BJ (cell line): Measurements from ENCODE around the gene B4GALNT1. TPM values are rescaled to one million over a fixed set of nuclear protein-coding genes. Genes with fewer than 3 reads are reported as not detected.

Experiments
- CTCF ChIA-PET: fragments of 350-600 bp; formaldehyde crosslinking; extraction: SDS; loops from one replicate; lab custom pipeline; 2021; ENCODE audit warnings: antibody characterized with exemption, inconsistent platforms; lab: Yijun Ruan, JAX
- POLR2A ChIA-PET: fragments of 300-600 bp; sonication (Branson Sonifier 250); formaldehyde crosslinking; extraction: SDS; loops from one replicate; lab custom pipeline; 2021; ENCODE audit warnings: antibody characterized with exemption; lab: Charles Lee
- DNase-seq: peaks from one replicate; pipeline ENCODE4 v3.0.0-alpha.2; 2011; ENCODE audit warnings: low read depth
- H3K27me3 ChIP-seq: 2 replicates; pipeline ENCODE4 v1.6.0; 2011; ENCODE audit warnings: low read length; ENCODE audit not compliant: control insufficient read depth, insufficient read depth
- H3K36me3 ChIP-seq: 2 replicates; pipeline ENCODE4 v1.5.1; 2011; ENCODE audit warnings: low read length; ENCODE audit not compliant: control insufficient read depth, insufficient read depth
- H3K4me3 ChIP-seq: 2 replicates; pipeline ENCODE4 v1.5.1; 2011; ENCODE audit warnings: low read depth, mild to moderate bottlenecking, control low read depth, low read length
- polyA plus RNA-seq: library from polyadenylated mRNA; depleted of rRNA; stranded (reverse); fragments of >200 nt; gene quantifications from 2 replicates; pipeline ENCODE4 v1.2.3, GENCODE V29; 2011
- TF ChIP-seq, protein P1 (sequence below): IDR thresholded peaks from 2 replicates; pipeline ENCODE4 v1.5.1; 2011; ENCODE audit warnings: low read depth, mild to moderate bottlenecking, control low read depth, inconsistent platforms, low read length, moderate library complexity; ENCODE audit not compliant: insufficient read depth

B4GALNT1 gene
- polyA plus RNA-seq, 1 experiment = 2.7 TPM

DNA sequence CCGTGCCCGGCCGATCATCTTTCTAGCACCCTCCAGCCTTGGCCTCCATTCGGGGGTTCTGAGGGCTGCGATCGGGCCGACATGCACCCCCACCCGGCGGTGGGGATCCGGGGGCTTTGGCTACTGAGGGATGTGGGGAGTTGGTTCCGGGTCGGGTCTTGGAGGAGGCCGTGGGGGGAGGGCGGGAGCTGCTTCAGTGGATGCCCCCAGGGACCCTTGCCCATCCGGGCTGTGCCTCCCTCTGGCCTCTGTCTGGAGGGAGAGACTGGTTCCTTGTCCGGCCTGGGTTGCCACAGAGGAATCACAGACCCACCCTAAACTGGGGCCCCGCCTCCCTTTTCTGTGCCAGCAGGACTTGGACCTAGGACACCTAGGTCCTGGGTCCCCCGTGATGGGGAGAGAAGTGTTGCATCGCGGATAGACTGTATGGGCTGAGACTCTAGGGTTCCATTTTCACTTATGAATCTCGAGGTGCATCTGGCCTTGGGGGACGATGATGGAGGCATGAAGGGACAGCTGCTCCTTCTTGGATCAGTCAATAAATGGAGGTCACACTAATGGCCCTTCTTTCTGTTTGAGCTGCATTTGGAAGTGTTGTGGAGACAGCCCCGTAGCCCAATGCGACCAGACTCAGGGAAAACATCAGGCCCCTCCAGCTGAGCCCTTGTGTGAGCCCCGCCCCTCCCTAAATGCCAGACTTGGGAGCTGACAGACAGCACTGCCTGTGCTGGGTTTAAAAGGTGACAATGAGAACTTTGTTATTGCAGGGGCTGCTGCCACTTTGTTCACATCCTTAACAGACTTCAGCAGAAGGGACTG is 27.8 kb downstream of the B4GALNT1 start:
- ChIA-PET POLR2A (no interaction called here), CTCF (interaction anchor here (1.3 to 4.2 kb wide), 3 partner anchors 9 to 28 kb away, joined by 5 to 21 read pairs (median 7); partner anchors contain the start of gene B4GALNT1)
- Histone ChIP-seq H3K27me3 (no peaks in the 10 kb centered on the region), H3K4me3 (peak overlapping the region; percentile 64), H3K36me3 (peaks cover 9% of the 10 kb centered on the region)
- DNase-seq = no peak
- TF ChIP-seq, protein P1, sequence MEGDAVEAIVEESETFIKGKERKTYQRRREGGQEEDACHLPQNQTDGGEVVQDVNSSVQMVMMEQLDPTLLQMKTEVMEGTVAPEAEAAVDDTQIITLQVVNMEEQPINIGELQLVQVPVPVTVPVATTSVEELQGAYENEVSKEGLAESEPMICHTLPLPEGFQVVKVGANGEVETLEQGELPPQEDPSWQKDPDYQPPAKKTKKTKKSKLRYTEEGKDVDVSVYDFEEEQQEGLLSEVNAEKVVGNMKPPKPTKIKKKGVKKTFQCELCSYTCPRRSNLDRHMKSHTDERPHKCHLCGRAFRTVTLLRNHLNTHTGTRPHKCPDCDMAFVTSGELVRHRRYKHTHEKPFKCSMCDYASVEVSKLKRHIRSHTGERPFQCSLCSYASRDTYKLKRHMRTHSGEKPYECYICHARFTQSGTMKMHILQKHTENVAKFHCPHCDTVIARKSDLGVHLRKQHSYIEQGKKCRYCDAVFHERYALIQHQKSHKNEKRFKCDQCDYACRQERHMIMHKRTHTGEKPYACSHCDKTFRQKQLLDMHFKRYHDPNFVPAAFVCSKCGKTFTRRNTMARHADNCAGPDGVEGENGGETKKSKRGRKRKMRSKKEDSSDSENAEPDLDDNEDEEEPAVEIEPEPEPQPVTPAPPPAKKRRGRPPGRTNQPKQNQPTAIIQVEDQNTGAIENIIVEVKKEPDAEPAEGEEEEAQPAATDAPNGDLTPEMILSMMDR = no peak

GRCh38 chr12:57604454-57604991 is 28.5 kb downstream of the B4GALNT1 start, which contains the start of gene DTX3:
DTX3 (plus strand) TSS chr12:57604824; CDS start chr12:57606518, 1,694 bp downstream.
- ChIA-PET POLR2A (interaction anchor here (1.0 kb wide), 1 partner anchor 122 kb away, joined by 3 read pairs; no protein-coding TSS in a partner anchor), CTCF (interaction anchor here (0.7 to 1.5 kb wide), 3 partner anchors 8 to 21 kb away, joined by 3 to 4 read pairs (median 3); no protein-coding TSS in a partner anchor)
- DNase-seq = no peak
- H3K27me3 ChIP-seq = no peaks in the 10 kb centered on the region
- TF ChIP-seq, protein P1 = no peak
- H3K4me3 ChIP-seq = peak within 1 kb of the TSS; percentile 64
- H3K36me3 ChIP-seq = peaks cover 9% of the 10 kb centered on the region

GRCh38 chr12:57603815-57604453 is 29.1 kb downstream of the B4GALNT1 start:
- Histone ChIP-seq H3K4me3 (peak overlapping the region; percentile 64), H3K27me3 (no peaks in the 10 kb centered on the region), H3K36me3 (peaks cover 6% of the 10 kb centered on the region)
- POLR2A ChIA-PET = interaction anchor here (0.6 to 1.0 kb wide), 5 partner anchors 10 to 171 kb away, joined by 3 to 8 read pairs (median 5); no protein-coding TSS in a partner anchor
- DNase-seq = peak; percentile 38
- CTCF ChIA-PET = interaction anchor here (0.7 to 1.5 kb wide), 3 partner anchors 9 to 20 kb away, joined by 3 to 4 read pairs (median 3); no protein-coding TSS in a partner anchor
- TF ChIP-seq, protein P1 = no peak

GRCh38 chr12:57603324-57603723 is 29.7 kb downstream of the B4GALNT1 start:
- no peak for DNase-seq
- TF ChIP-seq, protein P1 = no peak
- Histone ChIP-seq H3K27me3 (no peaks in the 10 kb centered on the region), H3K36me3 (peaks cover 6% of the 10 kb centered on the region), H3K4me3 (no peak overlapping the region)
- CTCF ChIA-PET = interaction anchor here (1.0 to 1.5 kb wide), 2 partner anchors 10 to 20 kb away, joined by 3 to 4 read pairs; no protein-coding TSS in a partner anchor
- POLR2A ChIA-PET = interaction anchor here (0.6 to 1.0 kb wide), 6 partner anchors 11 to 171 kb away, joined by 3 to 8 read pairs (median 5); partner anchors contain the start of gene PIP4K2C
